ENCODE data around the gene PLAU.
"Not testable (repeated sequence)": the region's sequence is repeated elsewhere in the genome, so short reads cannot be mapped to it uniquely, and the experiment has no call there.

PLAU gene

DNA sequence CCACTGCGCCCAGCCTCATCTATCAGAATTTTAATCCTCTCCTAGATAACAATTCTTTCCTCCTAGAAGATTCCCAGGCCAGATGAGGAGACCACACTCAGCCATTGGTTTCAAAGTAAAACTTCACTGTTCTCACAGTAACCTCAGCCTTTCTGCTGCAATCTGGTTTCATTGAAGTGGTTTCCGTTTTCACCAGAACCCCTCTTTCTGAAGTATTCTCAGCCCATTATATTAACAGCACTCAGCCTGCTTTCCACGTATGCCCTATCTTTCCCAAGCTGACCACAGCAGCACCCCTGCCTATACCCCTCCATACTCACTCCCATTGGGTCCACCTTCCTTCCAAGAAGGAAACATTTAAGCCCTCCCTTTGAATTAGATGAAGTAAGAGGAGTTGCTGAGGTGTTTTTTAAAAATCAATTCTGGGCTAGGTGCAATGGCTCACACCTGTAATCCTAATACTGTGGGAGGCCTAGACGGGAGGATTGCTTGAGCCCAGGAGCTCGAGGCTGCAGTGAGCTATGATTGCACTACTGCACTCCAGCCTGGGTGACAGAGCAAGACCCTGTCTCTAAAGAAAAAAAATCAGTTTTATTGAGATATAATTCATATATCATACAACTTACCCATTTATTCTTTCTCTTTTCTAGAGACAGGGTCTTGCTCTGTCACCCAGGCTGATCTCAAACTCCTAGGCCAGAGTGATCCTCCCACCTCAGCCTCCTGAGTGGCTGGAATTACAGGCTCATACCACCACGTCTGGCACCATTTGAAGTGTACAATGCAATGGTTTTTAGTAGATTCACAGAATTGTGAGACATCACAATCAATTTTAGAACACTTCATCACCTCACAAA lies 11.3 kb downstream of the PLAU start:
- no peak for DNase-seq (ENCODE audit: low read depth in 2 of 2)

DNA sequence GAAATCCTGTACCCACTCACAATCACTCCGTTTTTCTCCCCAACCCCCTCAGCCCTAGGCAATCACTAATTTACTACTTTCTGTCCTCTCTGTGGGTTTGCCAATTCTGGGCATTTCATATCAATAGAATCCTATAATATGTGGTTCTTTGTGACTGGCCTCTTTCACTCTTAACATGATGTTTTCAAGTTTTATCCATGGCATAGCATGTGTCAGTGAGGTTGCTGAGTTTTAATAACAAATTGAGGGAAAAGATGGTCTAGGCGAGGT lies 11.9 kb downstream of the PLAU start:
- no peak for DNase-seq (ENCODE audit: low read depth in 2 of 2)

DNA sequence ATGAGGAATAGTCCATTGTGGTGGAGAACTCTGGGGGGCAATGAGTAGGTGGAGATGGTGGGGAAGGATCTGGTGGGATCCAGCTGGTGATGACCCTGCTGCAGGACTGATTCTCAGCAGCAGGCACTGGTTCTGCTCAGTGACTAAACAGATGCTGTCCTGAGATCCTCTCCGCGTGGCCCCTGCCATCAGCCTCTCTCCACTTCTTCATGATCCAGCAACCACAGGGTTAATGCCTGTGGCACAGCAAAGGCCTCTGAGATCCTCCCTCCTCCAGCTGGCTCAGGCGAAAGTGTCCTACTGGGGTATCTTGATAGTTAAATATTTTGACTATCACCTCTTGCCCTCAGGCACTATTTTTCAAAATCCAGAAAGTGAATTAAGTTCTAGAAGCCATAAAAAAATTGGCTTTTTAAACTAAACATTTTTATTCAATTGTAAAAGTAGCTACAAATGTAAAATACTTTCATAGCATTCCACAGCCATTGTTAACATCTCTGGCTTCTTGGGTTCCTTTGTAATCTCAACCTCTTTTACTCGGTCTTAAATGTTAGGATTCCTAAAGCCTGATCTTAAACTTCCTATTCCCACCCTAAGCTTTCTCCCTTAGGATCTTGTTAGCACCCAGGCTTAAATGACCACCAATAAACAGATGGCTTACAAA lies 13.1 kb downstream of the PLAU start:
- no peak for DNase-seq (ENCODE audit: low read depth in 2 of 2)

DNA sequence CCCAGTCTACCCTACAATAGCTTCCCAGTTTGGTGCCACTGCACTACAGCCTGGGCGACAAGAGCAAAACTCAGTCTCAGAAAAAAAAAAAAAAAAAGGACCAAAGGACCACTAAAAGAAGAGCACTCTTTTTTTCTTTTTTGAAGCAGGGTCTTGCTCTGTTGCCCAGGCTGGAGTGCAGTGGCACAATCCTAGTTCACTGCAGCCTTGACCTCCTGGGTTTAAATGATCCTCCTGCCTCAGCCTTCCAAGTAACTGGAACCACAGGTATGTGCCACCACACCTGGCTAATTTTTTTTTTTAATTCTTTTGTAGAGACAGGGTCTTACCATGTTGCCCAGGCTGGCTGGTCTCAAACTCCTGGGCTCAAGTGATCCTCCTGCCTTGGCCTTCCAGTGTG lies 14.0 kb downstream of the PLAU start:
- no peak for DNase-seq (ENCODE audit: low read depth in 2 of 2)

DNA sequence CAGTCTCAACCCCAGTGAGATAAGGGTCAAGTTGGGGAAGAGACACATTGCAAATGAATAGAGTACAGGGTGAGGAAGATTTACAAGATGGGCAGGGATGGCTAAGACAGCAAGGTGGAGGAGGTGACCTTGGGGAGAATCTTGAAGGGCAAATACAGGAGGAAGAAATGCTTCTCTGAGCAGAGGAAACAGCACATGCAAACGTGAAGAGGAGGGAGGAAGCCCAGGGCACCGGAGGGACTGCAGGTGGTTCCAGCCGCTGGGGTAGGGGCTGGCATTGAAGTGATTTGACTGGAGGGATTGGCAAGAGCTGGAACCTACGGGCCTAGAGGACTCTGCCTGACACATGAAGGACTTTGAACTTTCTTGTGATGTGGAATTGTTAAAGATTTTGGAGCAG lies 14.6 kb downstream of the PLAU start:
- no peak for DNase-seq (ENCODE audit: low read depth in 2 of 2)

DNA sequence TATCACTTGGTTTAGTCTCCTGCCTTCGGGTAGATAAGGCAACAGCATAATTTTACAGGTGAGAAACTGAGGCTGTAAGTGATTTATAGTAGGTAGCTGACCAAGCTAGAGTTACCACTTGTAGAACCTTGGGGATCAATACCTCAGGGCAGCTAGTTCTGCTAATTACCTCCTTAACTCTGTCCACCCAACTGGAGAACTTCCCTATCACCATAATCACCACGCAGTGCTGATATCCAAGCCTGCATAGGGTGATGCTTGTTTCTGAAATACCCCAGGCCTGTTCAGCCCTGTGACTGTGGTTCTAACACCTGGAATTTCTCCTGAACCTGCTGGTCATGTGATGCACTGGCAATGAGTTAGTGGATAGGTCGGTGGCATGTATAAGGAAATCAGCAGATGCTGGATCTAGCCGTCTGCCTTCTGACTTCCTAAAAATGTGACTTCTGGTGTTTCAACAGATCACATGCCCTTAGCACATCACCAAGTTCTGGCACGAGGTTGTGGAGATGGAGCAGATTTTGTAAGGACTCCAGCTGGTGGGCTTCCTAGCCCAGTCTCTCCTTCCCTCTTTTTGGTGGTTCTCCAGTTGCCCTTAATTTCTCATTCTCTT lies 15.3 kb downstream of the PLAU start:
- no peak for DNase-seq (ENCODE audit: low read depth in 2 of 2)

DNA sequence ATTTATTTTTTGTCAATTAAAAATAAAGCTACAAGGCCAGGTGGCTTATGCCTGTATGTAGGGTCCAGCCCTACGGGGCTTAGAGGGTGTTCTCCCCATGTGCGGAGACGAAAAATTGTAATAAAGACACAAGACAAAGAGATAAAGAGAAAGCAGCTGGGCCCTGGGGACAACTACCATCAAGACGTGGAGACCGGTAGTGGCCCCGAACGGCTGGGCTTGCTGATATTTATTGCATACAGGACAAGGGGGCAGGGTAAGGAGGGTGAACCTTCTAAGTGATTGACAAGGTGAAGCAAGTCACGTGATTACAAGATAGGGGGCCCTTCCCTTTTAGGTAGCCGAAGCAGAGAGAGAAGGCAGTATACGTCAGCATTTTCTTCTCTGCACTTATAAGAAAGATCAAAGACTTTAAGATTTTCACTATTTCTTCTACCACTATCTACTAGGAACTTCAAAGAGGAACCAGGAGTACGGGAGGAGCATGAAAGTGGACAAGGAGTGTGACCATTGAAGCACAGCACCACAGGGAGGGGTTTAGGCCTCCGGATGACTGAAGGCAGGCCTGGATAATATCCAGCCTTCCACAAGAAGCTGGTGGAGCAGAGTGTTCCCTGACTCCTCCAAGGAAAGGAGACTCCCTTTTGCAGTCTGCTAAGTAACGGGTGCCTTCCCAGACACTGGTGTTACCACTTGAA lies 19.8 kb downstream of the PLAU start:
- DNase-seq (ENCODE audit: low read depth in 2 of 2), result not testable (repeated sequence)

DNA sequence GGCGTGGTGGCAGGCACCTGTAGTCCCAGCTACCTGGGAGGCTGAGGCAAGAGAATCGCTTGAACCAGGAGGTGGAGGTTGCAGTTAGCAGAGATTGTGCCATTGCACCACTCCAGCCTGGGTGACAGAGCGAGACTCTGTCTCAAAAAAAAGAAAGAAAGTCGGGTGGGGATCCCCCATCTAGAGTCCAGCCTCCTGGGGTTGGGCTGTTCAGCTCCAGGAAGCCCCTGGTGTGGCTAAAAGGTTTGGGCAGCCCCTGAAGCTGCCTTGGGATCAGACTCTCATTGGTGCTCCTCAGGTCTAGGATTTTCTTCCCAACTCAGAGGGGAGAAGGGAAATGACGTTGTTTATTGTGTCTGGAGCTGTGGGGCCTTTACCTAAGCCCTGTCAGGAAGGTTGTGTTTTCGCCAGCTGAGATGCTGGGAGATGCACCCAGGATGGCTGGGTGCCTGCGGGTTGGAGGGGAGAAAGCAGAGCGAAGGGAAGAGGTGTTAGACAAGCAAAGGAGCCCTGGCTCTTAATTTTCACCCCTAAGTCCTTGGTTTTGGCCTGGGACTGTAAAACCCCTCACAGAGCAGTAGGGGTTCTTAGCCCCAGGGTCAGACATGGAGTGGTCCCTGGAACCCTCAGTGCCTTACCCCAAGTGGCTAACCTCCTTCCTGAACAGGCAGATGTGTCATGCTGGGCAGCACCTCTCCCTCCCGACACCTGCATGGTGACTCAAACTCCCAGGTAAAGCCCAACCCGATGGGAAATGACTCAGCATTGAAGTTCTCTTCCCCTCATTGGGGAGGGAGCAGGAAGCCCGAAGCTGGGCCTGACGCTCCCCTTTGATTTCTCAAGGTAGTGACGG lies 21.1 kb downstream of the PLAU start:
- DNase-seq (ENCODE audit: low read depth in 2 of 2), result peak; percentile 28 to 41

DNA sequence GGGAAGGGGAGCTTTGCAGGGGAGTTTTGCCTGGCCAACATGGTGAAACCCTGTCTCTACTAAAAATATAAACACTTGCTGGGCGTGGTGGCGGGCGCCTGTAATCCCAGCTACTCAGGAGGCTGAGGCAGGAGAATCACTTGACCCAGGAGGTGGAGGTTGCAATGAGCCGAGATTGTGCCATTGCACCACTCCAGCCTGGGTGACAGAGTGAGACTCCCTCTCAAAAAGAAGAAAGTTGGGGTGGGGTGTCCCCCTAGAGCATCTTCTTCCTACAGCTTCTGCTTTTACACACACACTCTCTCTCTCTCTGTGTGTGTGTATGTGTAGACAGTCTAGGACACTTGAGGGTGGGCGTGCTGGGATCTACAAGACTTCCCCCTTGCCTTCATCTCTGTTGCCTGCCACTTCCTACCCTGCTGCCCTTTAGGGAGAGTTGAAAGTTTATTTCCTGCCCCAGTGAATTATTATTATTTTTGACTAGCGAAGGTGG lies 21.7 kb downstream of the PLAU start:
- DNase-seq (ENCODE audit: low read depth in 2 of 2), result no peak

DNA sequence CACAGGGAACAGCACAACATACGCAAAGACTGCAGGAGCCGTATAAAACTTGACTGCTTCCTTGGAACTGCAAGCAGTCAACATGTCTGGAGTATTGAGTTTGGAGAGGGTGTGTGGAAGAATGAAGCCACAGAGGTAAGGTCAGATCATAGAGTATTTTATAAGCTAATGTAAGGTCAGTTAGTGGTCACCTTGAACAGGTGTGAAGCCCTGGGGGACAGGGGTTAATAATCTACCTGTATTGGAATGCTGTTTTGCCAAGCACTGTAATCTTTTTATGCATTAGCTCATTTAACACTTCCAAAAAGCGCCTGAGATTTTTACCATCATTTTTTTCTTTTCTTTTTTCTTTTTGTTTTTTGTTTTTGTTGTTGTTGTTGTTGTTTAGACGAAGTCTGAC lies 23.1 kb downstream of the PLAU start:
- DNase-seq (ENCODE audit: low read depth in 2 of 2), result no peak

DNA sequence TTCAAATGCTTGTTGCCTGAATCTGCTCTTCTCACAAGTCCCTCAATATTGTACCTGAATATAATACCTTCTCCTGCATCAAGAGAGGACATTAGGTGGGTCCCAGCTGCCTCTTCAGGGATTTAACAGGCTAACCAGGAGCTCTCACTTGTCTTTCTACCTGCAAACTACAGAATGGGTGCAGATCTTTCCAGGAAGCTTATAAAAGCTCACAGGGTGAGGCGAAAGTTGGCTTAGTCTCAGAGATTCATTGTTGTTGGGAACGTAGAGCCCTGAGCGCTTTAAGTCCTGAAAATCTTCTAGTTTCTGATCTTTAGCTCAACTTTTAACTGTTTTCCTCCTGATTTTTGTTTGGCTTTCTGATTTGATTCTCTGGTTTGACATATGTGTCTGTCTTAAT lies 25.0 kb downstream of the PLAU start:
- DNase-seq (ENCODE audit: low read depth in 2 of 2), result no peak

DNA sequence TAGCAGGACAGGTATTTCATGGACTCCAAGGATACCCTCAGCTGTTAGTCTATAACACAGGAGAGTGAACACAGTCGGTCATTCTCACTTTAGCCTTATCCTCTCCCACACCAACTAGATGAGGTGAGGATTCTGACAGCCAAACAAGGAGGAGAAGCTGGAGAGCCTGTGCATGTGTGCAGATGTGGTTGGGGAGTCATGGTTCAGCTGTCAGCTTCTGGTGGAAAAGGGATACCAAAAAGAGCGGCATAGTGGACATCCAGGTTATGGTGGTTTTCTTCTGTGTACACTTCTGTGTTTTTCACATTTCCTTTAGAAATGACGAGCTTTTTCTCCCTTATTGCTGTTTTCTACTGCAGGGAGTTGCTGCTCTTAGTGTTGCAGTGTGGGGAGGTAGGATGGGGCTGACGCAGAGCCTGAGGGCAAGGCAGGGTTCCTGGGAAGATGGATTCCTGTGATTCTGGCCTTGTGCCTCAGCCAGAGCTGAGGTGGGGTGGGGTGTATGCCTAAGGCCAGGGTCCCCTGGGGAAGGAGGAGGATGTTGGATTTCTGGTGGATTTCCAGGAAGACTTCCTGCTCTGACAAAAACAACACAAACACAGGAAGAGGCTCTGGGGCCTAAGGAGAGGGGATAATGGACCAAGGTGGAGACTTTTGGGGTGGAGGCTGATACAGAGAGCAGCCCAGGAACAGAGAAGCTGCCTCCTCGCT lies 26.6 kb downstream of the PLAU start:
- no peak for DNase-seq (ENCODE audit: low read depth in 2 of 2)

DNA sequence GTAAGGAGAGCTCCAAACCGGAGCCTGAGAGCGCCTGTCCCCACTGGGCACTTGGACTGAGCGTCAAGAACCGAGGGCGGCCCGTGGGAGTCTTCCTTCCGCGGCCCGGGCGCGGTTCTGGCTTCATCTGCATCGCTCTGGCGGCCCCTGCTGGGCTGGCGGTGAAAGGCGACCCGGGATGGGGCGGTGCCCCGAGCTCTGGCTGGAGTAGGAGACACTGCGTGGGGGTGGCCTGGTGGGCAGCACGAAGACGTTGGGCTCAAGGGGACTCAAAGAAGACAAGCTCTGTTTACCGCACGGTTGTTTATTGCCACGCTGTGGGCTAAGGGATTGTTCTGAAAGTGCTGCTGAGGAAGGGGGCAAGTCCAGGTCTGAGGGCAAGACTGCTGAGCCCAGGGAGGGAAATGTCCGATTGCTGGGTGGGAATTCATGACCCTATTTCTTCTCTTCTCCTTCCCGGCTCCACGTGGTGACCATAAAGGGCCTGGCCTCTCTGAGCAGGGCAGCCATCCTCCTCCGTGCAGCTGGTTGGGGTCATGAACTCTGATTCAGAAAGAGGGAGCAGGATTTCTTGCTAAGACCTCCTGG lies 29.8 kb downstream of the PLAU start:
- peak; percentile 70 to 85 for DNase-seq (ENCODE audit: low read depth in 2 of 2)

DNA sequence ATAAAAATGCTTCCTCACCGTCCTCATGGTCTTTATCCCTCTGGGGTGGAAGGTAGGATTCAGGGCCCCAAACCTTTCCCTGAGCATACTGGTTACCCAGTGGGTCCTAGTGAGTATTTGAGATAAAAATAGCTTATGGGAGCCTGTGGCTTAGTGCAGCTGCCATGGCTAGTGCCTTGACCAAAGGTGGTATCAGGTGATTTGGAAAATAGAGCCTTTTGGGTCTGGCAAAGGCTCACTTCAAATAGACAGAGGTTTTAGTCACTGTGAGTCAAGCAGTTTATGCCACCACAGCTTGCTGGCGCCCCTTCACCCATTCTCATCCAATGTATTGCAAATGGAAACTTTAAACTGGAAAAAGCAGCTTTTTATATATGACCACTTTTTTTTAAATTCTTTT lies 30.4 kb downstream of the PLAU start:
- no peak for DNase-seq (ENCODE audit: low read depth in 2 of 2)

DNA sequence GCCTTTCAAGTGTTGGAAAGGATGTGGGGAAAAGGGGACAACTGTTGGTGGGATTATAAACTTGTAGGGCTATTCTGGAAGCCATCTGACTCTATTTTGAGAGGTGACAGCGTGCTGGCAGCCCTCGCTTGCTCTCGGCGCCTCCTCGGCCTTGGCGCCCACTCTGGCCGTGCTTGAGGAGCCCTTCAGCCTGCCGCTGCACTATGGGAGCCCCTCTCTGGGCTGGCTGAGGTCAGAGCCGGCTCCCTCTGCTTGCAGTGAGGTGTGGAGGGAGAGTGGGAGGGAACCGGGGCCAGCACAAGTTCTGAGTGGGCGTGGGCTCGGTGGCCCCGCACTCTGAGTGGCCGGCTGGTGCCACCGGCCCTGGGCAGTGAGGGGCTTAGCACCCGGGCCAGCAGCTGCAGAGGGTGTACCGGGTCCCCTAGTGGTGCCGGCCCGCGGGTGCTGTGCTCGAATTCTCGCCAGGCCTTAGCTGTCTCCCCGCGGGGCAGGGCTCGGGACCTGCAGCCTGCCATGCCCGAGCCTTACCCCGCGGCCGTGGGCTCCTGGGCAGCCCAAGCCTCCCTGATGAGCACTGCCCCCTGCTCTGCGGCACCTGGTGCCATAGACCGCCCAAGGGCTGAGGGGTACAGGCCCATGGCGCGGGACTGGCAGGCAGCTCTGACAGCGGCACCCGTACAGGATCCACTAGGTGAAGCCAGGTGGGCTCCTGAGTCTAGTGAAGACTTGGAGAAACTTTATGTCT lies 33.6 kb downstream of the PLAU start:
- DNase-seq (ENCODE audit: low read depth in 2 of 2), result no peak

DNA sequence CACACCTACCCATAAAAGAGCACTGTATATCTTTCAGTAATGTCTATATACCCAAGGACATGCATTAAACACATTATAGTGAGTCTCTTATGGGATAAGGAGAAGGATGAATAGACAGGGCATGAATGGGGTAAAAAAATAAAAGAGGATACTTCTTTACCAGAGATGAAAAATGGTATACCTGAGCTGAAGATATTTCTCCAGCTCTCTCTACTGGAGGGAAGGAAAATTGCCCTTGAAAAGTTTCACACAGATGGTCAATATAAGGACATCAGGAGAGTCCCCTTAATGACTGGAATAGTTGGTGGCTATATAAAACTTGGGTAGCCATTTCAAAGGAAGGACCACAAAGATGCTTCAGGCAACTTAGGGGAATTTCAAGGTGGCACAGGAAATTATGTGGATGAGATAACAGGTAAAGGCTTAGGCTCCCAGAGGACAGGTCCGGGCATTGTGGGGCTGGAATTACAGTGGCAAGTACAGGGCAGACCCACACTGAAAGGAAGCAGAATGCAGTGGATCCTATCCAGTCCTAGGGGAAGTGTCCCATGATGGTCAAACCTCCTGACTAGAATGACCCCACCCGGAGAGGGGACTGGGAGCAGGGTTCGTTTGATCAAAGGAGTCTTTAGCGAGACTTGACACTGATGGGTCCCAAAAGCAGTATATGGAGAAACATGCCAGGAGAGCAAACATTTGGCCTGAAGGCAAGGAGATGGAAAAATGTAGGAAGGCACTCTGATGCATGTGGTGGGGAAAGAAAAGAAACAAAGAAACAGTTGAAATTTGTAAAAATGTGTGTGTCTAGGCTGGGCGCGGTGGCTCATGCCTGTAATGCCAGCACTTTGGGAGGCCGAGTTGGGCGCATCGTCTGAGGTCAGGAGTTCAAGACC lies 35.6 kb downstream of the PLAU start:
- no peak for DNase-seq (ENCODE audit: low read depth in 2 of 2)

DNA sequence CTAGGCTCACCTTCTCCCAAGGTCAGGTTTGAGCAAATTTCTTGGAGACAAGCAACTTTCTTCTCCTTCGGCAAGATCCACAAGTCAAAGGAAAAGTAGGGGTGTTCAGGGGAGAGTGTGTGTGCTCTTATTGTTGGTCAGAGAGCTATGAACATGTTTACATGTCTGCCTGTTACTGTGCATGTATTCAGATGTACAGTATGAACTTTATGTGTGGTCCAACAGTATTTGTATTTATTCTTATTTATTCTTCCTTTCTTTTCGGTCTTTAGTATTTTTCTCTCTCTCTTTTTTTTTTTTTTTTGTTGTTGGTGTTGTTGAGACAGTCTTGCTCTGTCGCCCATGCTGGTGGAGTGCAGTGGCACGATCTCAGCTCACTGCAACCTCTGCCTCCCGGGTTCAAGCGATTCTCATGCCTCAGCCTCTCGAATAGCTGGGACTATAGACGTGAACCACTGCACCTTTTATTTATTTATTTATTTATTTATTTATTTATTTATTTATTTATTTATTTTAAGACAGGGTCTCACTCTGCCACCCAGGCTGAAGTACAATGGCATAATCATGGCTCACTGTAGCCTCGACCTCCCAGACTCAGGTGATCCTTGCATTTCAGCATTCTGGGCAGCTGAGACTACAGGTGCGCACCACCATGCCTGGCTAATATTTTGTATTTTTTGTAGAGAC lies 38.2 kb downstream of the PLAU start:
- no peak for DNase-seq (ENCODE audit: low read depth in 2 of 2)
